ENCODE results near the gene TASP1.
"Not testable (repeated sequence)": the region's sequence is repeated elsewhere in the genome, so short reads cannot be mapped to it uniquely, and the experiment has no call there.

Gene TASP1

GRCh38 chr20:13485576-13485975 lies 153.2 kb downstream of the TASP1 start:
- no peaks in the 10 kb centered on the region for H3K27me3 Mint-ChIP-seq (ENCODE audit: low read depth)
- H3K27ac Mint-ChIP-seq = no peak overlapping the region
- peaks cover 28% of the 10 kb centered on the region for H3K9me3 Mint-ChIP-seq
- H3K36me3 Mint-ChIP-seq (ENCODE audit: low read depth) = peaks cover 20% of the 10 kb centered on the region
- peaks cover 7% of the 10 kb centered on the region for H3K4me1 Mint-ChIP-seq (ENCODE audit: low read depth)
- no peak for DNase-seq (ENCODE audit: low spot score)
- H3K4me3 Mint-ChIP-seq = no peak overlapping the region

GRCh38 chr20:13485019-13485418 lies 153.7 kb downstream of the TASP1 start:
- not testable (repeated sequence) for DNase-seq (ENCODE audit: low spot score); H3K27ac Mint-ChIP-seq; H3K4me1 Mint-ChIP-seq (ENCODE audit: low read depth); H3K4me3 Mint-ChIP-seq; H3K27me3 Mint-ChIP-seq (ENCODE audit: low read depth)
- Mint-ChIP-seq H3K9me3 (peaks cover 29% of the 10 kb centered on the region), H3K36me3 (ENCODE audit: low read depth) (peaks cover 20% of the 10 kb centered on the region)

GRCh38 chr20:13483472-13483871 lies 155.3 kb downstream of the TASP1 start:
- not testable (repeated sequence) for H3K4me1 Mint-ChIP-seq (ENCODE audit: low read depth); H3K4me3 Mint-ChIP-seq; DNase-seq (ENCODE audit: low spot score); H3K27me3 Mint-ChIP-seq (ENCODE audit: low read depth); H3K27ac Mint-ChIP-seq
- H3K36me3 Mint-ChIP-seq (ENCODE audit: low read depth) = peaks cover 22% of the 10 kb centered on the region
- peaks cover 31% of the 10 kb centered on the region for H3K9me3 Mint-ChIP-seq

GRCh38 chr20:13478366-13478765 lies 160.4 kb downstream of the TASP1 start:
- Mint-ChIP-seq H3K4me3 (no peak overlapping the region), H3K4me1 (ENCODE audit: low read depth) (peaks cover 2% of the 10 kb centered on the region), H3K27me3 (ENCODE audit: low read depth) (no peaks in the 10 kb centered on the region), H3K27ac (no peak overlapping the region), H3K9me3 (peaks cover 20% of the 10 kb centered on the region), H3K36me3 (ENCODE audit: low read depth) (peaks cover 20% of the 10 kb centered on the region)
- DNase-seq (ENCODE audit: low spot score) = no peak

GRCh38 chr20:13474467-13474866 lies 164.3 kb downstream of the TASP1 start:
- Mint-ChIP-seq H3K4me1 (ENCODE audit: low read depth) (peaks cover 5% of the 10 kb centered on the region), H3K4me3 (no peak overlapping the region), H3K9me3 (peaks cover 14% of the 10 kb centered on the region), H3K27me3 (ENCODE audit: low read depth) (no peaks in the 10 kb centered on the region), H3K36me3 (ENCODE audit: low read depth) (peaks cover 4% of the 10 kb centered on the region), H3K27ac (no peak overlapping the region)
- DNase-seq (ENCODE audit: low spot score) = no peak

GRCh38 chr20:13469262-13469661 lies 169.5 kb downstream of the TASP1 start:
- Mint-ChIP-seq H3K4me1 (ENCODE audit: low read depth) (peaks cover 3% of the 10 kb centered on the region), H3K27ac (no peak overlapping the region), H3K27me3 (ENCODE audit: low read depth) (no peaks in the 10 kb centered on the region), H3K9me3 (peaks cover 14% of the 10 kb centered on the region), H3K36me3 (ENCODE audit: low read depth) (peaks cover 1% of the 10 kb centered on the region), H3K4me3 (no peak overlapping the region)
- DNase-seq (ENCODE audit: low spot score) = no peak

GRCh38 chr20:13468166-13468565 lies 170.6 kb downstream of the TASP1 start:
- no peaks in the 10 kb centered on the region for H3K27me3 Mint-ChIP-seq (ENCODE audit: low read depth)
- H3K9me3 Mint-ChIP-seq = peaks cover 14% of the 10 kb centered on the region
- H3K4me3 Mint-ChIP-seq = no peak overlapping the region
- H3K36me3 Mint-ChIP-seq (ENCODE audit: low read depth) = peaks cover 1% of the 10 kb centered on the region
- no peak for DNase-seq (ENCODE audit: low spot score)
- H3K4me1 Mint-ChIP-seq (ENCODE audit: low read depth) = peaks cover 3% of the 10 kb centered on the region
- no peak overlapping the region for H3K27ac Mint-ChIP-seq

- Mint-ChIP-seq H3K4me1 (ENCODE audit: low read depth) (no peaks in the 10 kb centered on the region), H3K9me3 (no peaks in the 10 kb centered on the region), H3K36me3 (ENCODE audit: low read depth) (no peaks in the 10 kb centered on the region), H3K27ac (no peak overlapping the region), H3K4me3 (no peak overlapping the region), H3K27me3 (ENCODE audit: low read depth) (no peaks in the 10 kb centered on the region)
- DNase-seq (ENCODE audit: low spot score) = no peak
Measured at GRCh38 chr20:13464702-13465101, 174.0 kb downstream of the TASP1 start.

- no peaks in the 10 kb centered on the region for H3K9me3 Mint-ChIP-seq
- no peaks in the 10 kb centered on the region for H3K4me1 Mint-ChIP-seq (ENCODE audit: low read depth)
- H3K36me3 Mint-ChIP-seq (ENCODE audit: low read depth) = no peaks in the 10 kb centered on the region
- DNase-seq (ENCODE audit: low spot score) = no peak
- H3K4me3 Mint-ChIP-seq = no peak overlapping the region
- no peaks in the 10 kb centered on the region for H3K27me3 Mint-ChIP-seq (ENCODE audit: low read depth)
- H3K27ac Mint-ChIP-seq = no peak overlapping the region
Measured at GRCh38 chr20:13461849-13462458, 176.8 kb downstream of the TASP1 start.

GRCh38 chr20:13458860-13459451 lies 179.8 kb downstream of the TASP1 start:
- H3K4me3 Mint-ChIP-seq = no peak overlapping the region

GRCh38 chr20:13457487-13457886 lies 181.2 kb downstream of the TASP1 start:
- Mint-ChIP-seq H3K36me3 (ENCODE audit: low read depth) (peaks cover 5% of the 10 kb centered on the region), H3K4me1 (ENCODE audit: low read depth) (peaks cover 1% of the 10 kb centered on the region), H3K9me3 (peaks cover 5% of the 10 kb centered on the region), H3K27ac (no peak overlapping the region), H3K27me3 (ENCODE audit: low read depth) (no peaks in the 10 kb centered on the region), H3K4me3 (no peak overlapping the region)
- no peak for DNase-seq (ENCODE audit: low spot score)

More at GRCh38 chr20:13458860-13459451, 179.8 kb downstream of the TASP1 start:
- no peaks in the 10 kb centered on the region for H3K27me3 Mint-ChIP-seq (ENCODE audit: low read depth)
- no peaks in the 10 kb centered on the region for H3K9me3 Mint-ChIP-seq
- H3K36me3 Mint-ChIP-seq (ENCODE audit: low read depth) = no peaks in the 10 kb centered on the region
- H3K27ac Mint-ChIP-seq = no peak overlapping the region
- no peak for DNase-seq (ENCODE audit: low spot score)
- peaks cover 1% of the 10 kb centered on the region for H3K4me1 Mint-ChIP-seq (ENCODE audit: low read depth)

GRCh38 chr20:13455713-13456112 lies 183.0 kb downstream of the TASP1 start:
- Mint-ChIP-seq H3K4me1 (ENCODE audit: low read depth) (peaks cover 1% of the 10 kb centered on the region), H3K4me3 (no peak overlapping the region), H3K9me3 (peaks cover 5% of the 10 kb centered on the region), H3K36me3 (ENCODE audit: low read depth) (peaks cover 9% of the 10 kb centered on the region), H3K27ac (no peak overlapping the region), H3K27me3 (ENCODE audit: low read depth) (no peaks in the 10 kb centered on the region)
- DNase-seq (ENCODE audit: low spot score) = no peak

- no peak overlapping the region for H3K4me3 Mint-ChIP-seq
- H3K27ac Mint-ChIP-seq = no peak overlapping the region
- DNase-seq (ENCODE audit: low spot score) = no peak
- H3K9me3 Mint-ChIP-seq = peaks cover 5% of the 10 kb centered on the region
- peaks cover 9% of the 10 kb centered on the region for H3K36me3 Mint-ChIP-seq (ENCODE audit: low read depth)
- peaks cover 1% of the 10 kb centered on the region for H3K4me1 Mint-ChIP-seq (ENCODE audit: low read depth)
- H3K27me3 Mint-ChIP-seq (ENCODE audit: low read depth) = no peaks in the 10 kb centered on the region
Measured at GRCh38 chr20:13453367-13453766, 185.4 kb downstream of the TASP1 start.

- Mint-ChIP-seq H3K4me3 (no peak overlapping the region), H3K4me1 (ENCODE audit: low read depth) (peaks cover 1% of the 10 kb centered on the region), H3K9me3 (peaks cover 5% of the 10 kb centered on the region), H3K27ac (no peak overlapping the region), H3K36me3 (ENCODE audit: low read depth) (peaks cover 9% of the 10 kb centered on the region), H3K27me3 (ENCODE audit: low read depth) (no peaks in the 10 kb centered on the region)
- no peak for DNase-seq (ENCODE audit: low spot score)
Measured at GRCh38 chr20:13452470-13453124, 186.1 kb downstream of the TASP1 start.
